ENCODE data around the gene GRID1.

Gene GRID1

GRCh38 chr10:86234541-86235270 lies 131.9 kb downstream of the GRID1 start:
- DNase-seq (ENCODE audit: low spot score) (no peak), ATAC-seq (ENCODE audit: low read depth) (no peak)
- H3K36me3 ChIP-seq (ENCODE audit: low read depth) = no peaks in the 10 kb centered on the region
- TF ChIP-seq CTCF (IDR thresholded peaks at IDR 0.05; ENCODE audit: poor library complexity, severe bottlenecking) = no peak
- H3K4me1 ChIP-seq (ENCODE audit: insufficient read depth, poor library complexity, severe bottlenecking) = no peaks in the 10 kb centered on the region
- H3K27ac ChIP-seq (ENCODE audit: poor library complexity, severe bottlenecking) = no peak overlapping the region
- no peak overlapping the region for H3K4me3 ChIP-seq (ENCODE audit: severe bottlenecking)
- no peaks in the 10 kb centered on the region for H3K27me3 ChIP-seq (ENCODE audit: insufficient read depth, poor library complexity, severe bottlenecking)
- H3K9me3 ChIP-seq (ENCODE audit: severe bottlenecking) = no peaks in the 10 kb centered on the region

DNA sequence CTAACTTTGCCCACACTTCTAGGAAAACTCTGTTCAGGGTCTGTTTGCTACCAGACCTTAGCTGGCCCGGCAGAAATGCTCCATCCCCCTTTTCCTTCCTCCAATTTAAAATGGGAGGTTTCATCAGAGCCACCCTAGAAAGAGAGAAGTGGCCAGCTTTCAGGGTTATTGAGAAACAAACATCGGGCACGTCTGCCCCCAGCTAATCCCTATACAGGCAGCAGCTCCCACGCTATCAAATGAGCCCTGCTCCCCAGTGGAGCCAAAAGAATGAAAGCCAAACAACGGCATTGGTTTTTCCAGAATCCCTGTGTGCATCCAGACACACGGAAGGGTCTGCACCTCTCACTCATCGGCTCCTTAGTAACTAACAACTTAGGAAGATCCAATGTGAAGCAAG lies 132.5 kb downstream of the GRID1 start:
- DNase-seq (ENCODE audit: low spot score) (no peak), ATAC-seq (ENCODE audit: low read depth) (no peak)
- no peak overlapping the region for H3K4me3 ChIP-seq (ENCODE audit: severe bottlenecking)

GRCh38 chr10:86233131-86233530 lies 133.5 kb downstream of the GRID1 start:
- no peak for TF ChIP-seq CTCF (IDR thresholded peaks at IDR 0.05; ENCODE audit: poor library complexity, severe bottlenecking)
- Histone ChIP-seq H3K4me1 (ENCODE audit: insufficient read depth, poor library complexity, severe bottlenecking) (no peaks in the 10 kb centered on the region), H3K4me3 (ENCODE audit: severe bottlenecking) (no peak overlapping the region), H3K27me3 (ENCODE audit: insufficient read depth, poor library complexity, severe bottlenecking) (no peaks in the 10 kb centered on the region), H3K9me3 (ENCODE audit: severe bottlenecking) (no peaks in the 10 kb centered on the region), H3K27ac (ENCODE audit: poor library complexity, severe bottlenecking) (no peak overlapping the region), H3K36me3 (ENCODE audit: low read depth) (no peaks in the 10 kb centered on the region)
- no peak for DNase-seq (ENCODE audit: low spot score)
- ATAC-seq (ENCODE audit: low read depth) = no peak

More for the DNA sequence above, 132.5 kb downstream of the GRID1 start:
- H3K4me1 ChIP-seq (ENCODE audit: insufficient read depth, poor library complexity, severe bottlenecking) = no peaks in the 10 kb centered on the region
- no peak overlapping the region for H3K27ac ChIP-seq (ENCODE audit: poor library complexity, severe bottlenecking)
- H3K36me3 ChIP-seq (ENCODE audit: low read depth) = no peaks in the 10 kb centered on the region
- no peaks in the 10 kb centered on the region for H3K27me3 ChIP-seq (ENCODE audit: insufficient read depth, poor library complexity, severe bottlenecking)
- no peaks in the 10 kb centered on the region for H3K9me3 ChIP-seq (ENCODE audit: severe bottlenecking)
- TF ChIP-seq CTCF (IDR thresholded peaks at IDR 0.05; ENCODE audit: poor library complexity, severe bottlenecking) = no peak

DNA sequence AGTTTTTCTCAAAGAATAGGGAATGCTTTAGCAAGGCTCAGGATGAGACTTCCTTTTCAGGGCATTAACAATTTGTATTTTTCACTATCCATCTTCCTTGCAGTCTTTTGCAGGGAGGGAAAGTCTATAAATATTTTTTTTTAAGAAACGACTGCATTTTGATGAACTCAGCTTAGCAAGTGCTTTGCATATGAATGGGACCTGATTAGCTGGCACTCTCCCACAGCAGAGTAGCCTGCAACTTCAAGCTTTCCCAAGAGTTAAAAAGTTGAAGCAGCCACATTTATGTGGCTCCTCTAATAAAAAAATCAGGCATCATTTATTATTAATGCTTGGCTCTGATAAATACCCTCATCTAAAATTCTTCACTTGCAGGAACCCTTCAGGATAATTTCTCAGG lies 134.0 kb downstream of the GRID1 start:
- TF ChIP-seq CTCF (IDR thresholded peaks at IDR 0.05; ENCODE audit: poor library complexity, severe bottlenecking) = no peak
- H3K9me3 ChIP-seq (ENCODE audit: severe bottlenecking) = no peaks in the 10 kb centered on the region
- no peaks in the 10 kb centered on the region for H3K27me3 ChIP-seq (ENCODE audit: insufficient read depth, poor library complexity, severe bottlenecking)
- no peak overlapping the region for H3K27ac ChIP-seq (ENCODE audit: poor library complexity, severe bottlenecking)
- H3K36me3 ChIP-seq (ENCODE audit: low read depth) = no peaks in the 10 kb centered on the region
- no peak for DNase-seq (ENCODE audit: low spot score)
- no peak for ATAC-seq (ENCODE audit: low read depth)
- no peaks in the 10 kb centered on the region for H3K4me1 ChIP-seq (ENCODE audit: insufficient read depth, poor library complexity, severe bottlenecking)
- no peak overlapping the region for H3K4me3 ChIP-seq (ENCODE audit: severe bottlenecking)

GRCh38 chr10:86231796-86232560 lies 134.6 kb downstream of the GRID1 start:
- no peak for ATAC-seq (ENCODE audit: low read depth)
- Histone ChIP-seq H3K4me1 (ENCODE audit: insufficient read depth, poor library complexity, severe bottlenecking) (no peaks in the 10 kb centered on the region), H3K36me3 (ENCODE audit: low read depth) (no peaks in the 10 kb centered on the region), H3K9me3 (ENCODE audit: severe bottlenecking) (no peaks in the 10 kb centered on the region), H3K27me3 (ENCODE audit: insufficient read depth, poor library complexity, severe bottlenecking) (no peaks in the 10 kb centered on the region), H3K4me3 (ENCODE audit: severe bottlenecking) (no peak overlapping the region), H3K27ac (ENCODE audit: poor library complexity, severe bottlenecking) (no peak overlapping the region)
- no peak for DNase-seq (ENCODE audit: low spot score)
- no peak for TF ChIP-seq CTCF (IDR thresholded peaks at IDR 0.05; ENCODE audit: poor library complexity, severe bottlenecking)
